Spleen (tissue), 7 donors: Measurements from ENCODE around the gene DMAP1.

Source experiments
- POLR2A ChIP-seq, 3 donors: fragments of 450-650 bp; IDR thresholded peaks; one replicate each; pipeline ENCODE4 v1.5.1; 2017; ENCODE audit warnings: antibody characterized with exemption in 3 of 3, mild to moderate bottlenecking in 1 of 3
- TF ChIP-seq, protein P1 (sequence below), 11 experiments: fragments of 200-600 bp in 7 of 11; fragments of 450-650 bp in 4 of 11; sonication (generic) in 4 of 11; IDR thresholded peaks in 8 of 11; conservative IDR thresholded peaks in 3 of 11; 1 replicate in 7 of 11; 2 replicates in 4 of 11; pipeline versions ENCODE4 v1.4.0 to v1.8.0; 2016 to 2021; ENCODE audit warnings: antibody characterized with exemption in 11 of 11, inconsistent platforms in 4 of 11, mild to moderate bottlenecking in 1 of 11
- donor health status: DM: no; HTN: no; CAD: no; lungs with moderate emphysema.
- donor health status: DM: no; HTN: no; CAD: no.
- donor health status: DM: no; HTN: no; CAD: no.

DNA sequence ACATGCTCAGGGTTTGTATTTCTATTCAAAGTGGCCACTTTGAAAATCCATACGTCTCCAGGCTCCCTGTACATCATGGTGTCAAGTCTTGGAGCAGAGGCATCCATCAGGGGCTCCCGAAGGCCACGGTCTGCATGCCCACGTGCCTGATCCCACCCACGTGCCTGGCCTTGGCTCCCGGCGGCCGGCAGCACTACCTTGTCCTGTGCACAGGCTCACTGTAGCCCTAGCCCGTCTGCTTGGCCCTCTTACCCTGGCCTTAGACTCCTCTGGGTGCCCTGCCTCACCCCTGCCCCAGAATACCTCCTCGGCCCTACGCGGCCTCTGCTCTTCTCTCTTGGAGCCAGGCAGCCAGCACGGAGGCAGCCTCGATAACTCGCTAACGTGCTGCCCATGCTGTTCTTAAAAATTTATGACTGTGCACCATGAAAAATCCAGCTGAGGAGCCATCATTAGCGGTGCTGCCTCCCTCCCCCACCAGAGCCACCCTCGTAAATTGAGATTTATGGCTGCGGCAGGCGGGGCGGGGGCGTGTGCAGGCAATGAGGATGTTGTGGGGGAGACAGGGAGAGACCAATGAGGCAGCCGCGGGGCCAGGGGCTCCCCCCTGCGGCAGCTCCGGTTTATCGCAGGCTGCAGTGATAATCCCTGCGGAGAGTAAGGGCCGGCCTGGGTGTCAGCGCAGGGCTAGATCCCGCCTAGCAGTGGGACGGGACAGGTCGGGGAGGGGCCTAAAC is 24.6 kb downstream of the DMAP1 start:
- TF ChIP-seq, protein P1, sequence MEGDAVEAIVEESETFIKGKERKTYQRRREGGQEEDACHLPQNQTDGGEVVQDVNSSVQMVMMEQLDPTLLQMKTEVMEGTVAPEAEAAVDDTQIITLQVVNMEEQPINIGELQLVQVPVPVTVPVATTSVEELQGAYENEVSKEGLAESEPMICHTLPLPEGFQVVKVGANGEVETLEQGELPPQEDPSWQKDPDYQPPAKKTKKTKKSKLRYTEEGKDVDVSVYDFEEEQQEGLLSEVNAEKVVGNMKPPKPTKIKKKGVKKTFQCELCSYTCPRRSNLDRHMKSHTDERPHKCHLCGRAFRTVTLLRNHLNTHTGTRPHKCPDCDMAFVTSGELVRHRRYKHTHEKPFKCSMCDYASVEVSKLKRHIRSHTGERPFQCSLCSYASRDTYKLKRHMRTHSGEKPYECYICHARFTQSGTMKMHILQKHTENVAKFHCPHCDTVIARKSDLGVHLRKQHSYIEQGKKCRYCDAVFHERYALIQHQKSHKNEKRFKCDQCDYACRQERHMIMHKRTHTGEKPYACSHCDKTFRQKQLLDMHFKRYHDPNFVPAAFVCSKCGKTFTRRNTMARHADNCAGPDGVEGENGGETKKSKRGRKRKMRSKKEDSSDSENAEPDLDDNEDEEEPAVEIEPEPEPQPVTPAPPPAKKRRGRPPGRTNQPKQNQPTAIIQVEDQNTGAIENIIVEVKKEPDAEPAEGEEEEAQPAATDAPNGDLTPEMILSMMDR (IDR thresholded peaks at IDR 0.05 in 8 of 11, conservative IDR thresholded peaks at IDR 0.05 in 3 of 11), result peak in 10 of 11 experiments; percentile 12 to 77 (median 52)
- no peak for TF ChIP-seq POLR2A (IDR thresholded peaks at IDR 0.05)
